HL-60/S4 (cell line): ENCODE measurements around the gene CYB5R4.

Experiments used
- in situ Hi-C: fragments of 300-500 bp; cut with MboI; formaldehyde crosslinking; loops from 2 replicates; pipeline ENCODE4 v1.14.3; 2022; ENCODE audit warnings: low sequenced_read_pairs

Gene CYB5R4

GRCh38 chr6:83859410-83860358 lies at the start of gene CYB5R4:
CYB5R4 (plus strand) TSS chr6:83859689; CDS start chr6:83859783, 94 bp downstream.
- in situ Hi-C loops, result no loop called here

DNA sequence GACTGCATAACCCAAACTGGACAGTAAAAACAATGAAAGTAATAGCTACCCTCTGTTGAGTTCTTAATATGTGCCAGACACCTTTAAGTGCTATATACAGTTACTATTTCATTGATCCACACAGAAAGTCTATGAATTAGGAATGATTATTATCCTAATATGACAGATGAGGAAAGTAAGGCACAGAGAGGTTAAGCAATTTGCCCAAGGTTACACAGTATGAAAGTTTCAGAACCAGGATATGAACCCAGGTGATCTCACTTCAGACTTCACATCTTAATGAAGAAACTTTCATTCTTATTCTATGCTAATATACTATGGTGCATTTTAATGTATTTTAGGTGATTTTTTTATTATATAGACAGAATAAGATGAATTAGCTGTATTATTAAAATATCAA lies 46.9 kb upstream of the CYB5R4 start:
- in situ Hi-C loops, result no loop called here

GRCh38 chr6:83815631-83816272 lies 43.7 kb upstream of the CYB5R4 start:
- in situ Hi-C loops, result no loop called here

DNA sequence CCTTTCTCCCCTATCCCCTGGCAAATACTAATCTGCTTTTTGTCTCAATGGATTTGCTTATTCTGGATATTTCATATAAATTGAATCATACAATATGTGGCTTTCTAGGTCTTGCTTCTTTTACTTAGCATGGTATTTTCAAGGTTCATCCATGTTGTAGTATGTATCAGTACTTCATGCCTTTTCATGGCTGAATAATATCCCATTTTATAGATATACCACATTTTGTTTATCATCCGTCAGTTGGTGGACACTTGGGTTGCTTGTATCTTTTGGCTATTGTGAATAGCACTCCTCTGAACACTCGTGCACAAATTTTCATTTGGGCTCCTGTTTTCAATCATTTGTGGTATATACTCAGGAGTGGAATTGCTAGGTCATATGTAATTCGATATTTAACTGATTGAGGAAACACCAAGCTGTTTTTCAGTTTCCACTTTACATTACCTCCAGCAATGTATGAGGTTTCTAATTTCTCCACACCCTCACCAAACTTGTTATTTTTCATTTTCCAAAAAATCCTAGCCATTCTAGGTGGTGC lies 36.8 kb upstream of the CYB5R4 start:
- in situ Hi-C loops, result no loop called here

DNA sequence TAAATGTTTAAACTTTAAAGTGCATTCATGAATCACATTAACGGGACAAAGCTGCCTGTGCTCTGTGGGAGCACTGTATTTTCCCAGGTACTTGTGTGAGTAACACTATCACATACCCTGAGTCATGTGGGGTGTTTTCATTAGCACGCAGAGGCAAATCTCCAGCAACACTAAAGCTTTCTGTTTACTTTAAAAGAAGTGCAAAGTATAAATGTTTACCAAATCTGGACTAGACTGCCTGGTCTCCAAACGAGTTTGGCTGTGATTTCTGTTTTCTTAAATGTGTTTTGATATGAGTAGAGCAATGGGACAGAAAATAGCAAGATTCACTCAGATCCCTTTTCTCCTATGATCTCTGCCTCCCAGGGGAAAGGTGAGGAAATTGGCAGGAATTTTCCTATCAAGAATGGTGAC lies 35.1 kb upstream of the CYB5R4 start:
- in situ Hi-C loops, result no loop called here

- in situ Hi-C loops, result no loop called here
Observed at GRCh38 chr6:83824831-83825230, 34.7 kb upstream of the CYB5R4 start.

DNA sequence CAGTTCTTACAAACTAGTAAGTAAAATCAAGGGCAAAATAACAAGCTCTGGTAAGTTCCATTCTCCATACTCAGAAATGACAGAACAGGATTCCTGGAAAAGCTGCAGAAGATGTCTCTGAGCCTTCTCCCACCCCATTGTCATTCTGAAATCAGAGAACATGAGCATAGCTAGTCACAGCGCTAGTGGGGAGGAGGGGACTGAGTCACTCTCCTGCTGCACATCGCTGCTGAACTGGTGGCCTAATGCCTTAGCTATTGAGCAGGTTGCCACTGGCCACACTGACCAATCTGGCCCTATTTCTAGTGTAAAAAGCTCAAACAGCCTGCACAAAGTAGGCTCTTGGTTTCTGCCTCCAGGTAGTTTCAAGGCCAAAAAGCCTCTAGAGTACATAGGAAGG lies 32.4 kb upstream of the CYB5R4 start:
- in situ Hi-C loops, result no loop called here

- in situ Hi-C loops, result no loop called here
Observed at GRCh38 chr6:83838727-83839126, 20.8 kb upstream of the CYB5R4 start.

DNA sequence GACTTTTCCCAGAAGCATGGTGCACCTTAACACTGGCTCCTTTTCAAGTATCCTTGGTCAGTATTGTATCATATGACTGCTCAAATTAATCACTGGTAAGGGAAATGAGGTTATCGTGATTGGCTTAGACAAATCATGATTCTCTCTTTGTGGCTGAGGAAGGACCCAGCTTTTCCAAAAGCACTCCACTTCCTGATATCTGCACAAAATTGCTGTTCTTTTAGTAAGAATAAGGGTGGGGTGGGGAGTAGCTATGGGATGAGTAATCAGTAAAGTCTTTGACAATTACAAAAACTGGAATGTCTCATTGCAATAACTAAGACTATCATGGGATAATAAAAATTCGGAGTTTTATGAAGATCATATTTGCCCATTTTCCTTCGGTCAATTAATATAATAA lies 15.3 kb upstream of the CYB5R4 start:
- in situ Hi-C loops, result no loop called here

DNA sequence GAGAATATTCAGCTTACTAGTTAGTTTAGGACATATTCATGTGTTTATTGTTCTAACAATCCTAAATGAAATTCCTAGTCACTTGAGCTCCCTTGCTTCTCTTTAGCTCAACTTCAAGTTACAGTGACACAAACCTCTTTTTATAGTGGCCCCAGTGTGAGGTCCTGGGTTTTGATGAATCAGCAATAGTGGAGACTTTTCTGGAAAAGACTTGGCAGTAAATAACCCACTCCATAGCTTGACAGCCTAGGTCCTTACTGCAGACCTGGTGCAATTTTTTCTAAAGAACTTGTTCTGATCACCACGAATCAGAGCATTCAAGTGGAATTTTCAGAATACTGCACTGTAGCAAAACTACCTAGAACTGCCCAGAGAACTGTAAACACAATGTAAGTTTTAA lies 13.2 kb upstream of the CYB5R4 start:
- in situ Hi-C loops, result no loop called here

GRCh38 chr6:83847179-83847578 lies 12.3 kb upstream of the CYB5R4 start:
- in situ Hi-C loops, result no loop called here

DNA sequence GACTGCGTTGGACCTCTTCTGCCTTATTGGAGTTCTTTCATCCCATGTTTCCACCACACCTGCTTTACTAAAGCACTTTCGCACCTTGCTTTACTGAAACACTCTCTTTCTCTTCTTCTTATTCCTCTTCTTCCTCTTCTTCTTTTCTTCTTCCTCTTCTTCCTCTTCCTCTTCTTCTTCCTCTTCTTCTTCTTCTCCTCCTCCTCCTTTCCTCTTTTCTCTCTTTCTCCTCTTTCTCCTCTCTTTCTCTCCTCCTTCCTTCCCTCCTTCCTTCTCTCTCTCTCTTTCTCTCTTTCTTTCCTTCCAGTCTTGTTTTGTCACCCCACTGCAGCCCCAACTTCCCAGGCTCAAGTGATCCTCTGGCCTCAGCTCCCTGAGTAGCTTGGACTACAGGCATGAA lies 10.4 kb upstream of the CYB5R4 start:
- in situ Hi-C loops, result no loop called here

GRCh38 chr6:83849610-83850009 lies 9.9 kb upstream of the CYB5R4 start:
- in situ Hi-C loops, result no loop called here

GRCh38 chr6:83852528-83853177 lies 6.8 kb upstream of the CYB5R4 start:
- in situ Hi-C loops, result no loop called here

DNA sequence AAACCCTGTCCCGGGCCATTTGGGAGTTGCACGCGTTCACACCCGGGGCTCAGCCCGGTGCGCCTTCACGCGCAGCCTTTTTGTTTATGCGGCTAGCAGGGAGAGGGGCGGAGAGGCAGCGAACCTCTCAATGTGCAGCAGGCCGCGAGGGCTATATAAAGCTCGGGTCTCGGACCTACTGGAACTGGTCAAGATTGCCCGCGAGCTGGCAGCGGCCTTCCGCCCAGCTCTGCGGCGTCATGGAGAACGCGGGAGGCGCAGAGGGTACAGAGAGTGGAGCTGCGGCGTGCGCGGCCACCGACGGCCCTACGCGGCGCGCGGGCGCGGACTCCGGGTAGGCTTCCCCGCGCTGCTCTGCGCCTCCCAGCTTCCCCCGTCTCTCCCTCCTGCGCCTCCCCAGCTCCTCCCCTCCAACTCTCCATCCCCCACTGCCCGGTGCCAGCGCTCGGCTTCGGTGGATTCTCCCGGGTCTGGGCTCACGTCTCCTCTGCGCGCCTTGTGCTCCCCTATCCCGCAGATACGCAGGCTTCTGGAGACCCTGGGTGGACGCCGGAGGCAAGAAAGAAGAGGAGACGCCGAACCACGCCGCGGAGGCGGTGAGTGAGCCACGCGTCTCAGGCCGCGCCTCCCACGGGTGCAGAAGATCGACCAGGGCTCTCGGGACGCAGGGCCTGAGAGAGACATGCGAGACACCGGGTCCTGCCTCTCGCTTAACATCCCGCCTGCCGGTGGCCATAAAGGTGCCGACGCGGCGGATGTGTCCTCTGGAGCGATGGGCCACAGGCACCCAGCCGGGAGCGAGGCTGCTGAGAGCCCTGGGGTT lies 6.1 kb upstream of the CYB5R4 start, which contains the start of gene RIPPLY2:
Gene RIPPLY2, plus strand, starts transcription at position 183 of the 823 bp plus-strand sequence. Its CDS starts 57 bp downstream, at position 240.
- in situ Hi-C loops, result no loop called here

DNA sequence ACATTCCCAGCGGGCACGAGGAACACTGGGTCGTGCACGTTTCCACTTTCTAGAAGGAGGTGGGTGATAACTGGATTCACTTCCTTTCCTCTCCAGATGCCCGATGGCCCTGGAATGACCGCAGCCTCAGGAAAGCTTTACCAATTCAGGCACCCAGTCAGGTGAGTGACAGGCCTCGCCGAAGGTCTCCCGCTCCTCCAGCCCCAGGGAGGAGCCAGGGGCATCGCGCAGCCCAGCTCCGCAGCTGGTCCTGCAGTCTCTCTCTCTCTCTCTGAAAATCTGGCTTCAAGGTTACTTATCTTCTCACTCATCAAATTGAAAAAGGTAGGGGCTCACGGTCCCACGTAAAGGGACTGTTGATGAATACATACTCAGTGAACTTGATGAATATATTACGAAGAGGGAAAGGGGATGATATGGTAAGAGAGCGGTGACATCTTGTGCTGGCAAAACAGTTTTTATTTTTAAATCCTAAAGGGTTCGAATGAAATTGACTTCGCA lies 5.4 kb upstream of the CYB5R4 start:
- in situ Hi-C loops, result no loop called here

- in situ Hi-C loops, result no loop called here
Observed at GRCh38 chr6:83854766-83855165, 4.7 kb upstream of the CYB5R4 start.

DNA sequence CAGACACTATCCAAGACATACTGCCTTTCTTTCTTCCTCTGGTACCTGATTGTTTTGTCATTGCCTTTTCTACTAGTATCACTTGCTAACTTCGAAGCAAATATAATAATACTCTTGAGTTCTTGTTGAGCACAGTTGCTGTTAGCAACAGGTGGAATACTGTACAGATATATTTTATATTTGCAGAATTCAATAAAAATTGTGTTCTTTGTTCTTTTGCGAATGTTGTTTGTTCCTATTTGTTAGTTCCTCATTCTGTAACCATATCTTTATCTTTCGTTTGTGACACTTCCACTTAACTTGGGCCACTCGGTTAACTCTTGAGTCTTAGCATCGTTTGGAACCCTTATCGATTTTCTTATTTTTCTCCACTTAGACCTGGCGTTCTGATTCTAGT lies 868 bp downstream of the CYB5R4 start:
- in situ Hi-C loops, result no loop called here

GRCh38 chr6:83860782-83861495 lies 1.4 kb downstream of the CYB5R4 start:
- in situ Hi-C loops, result no loop called here
